ENCODE results near the gene ST6GAL1. TPM values are rescaled to one million over a fixed set of nuclear protein-coding genes. Genes with fewer than 3 reads are reported as not detected.
A peak's percentile ranks its signal among the peaks of the same experiment; 100 is the strongest.

Gene ST6GAL1
- total RNA-seq, 1 experiment from 2014 or later: 74.2 TPM

DNA sequence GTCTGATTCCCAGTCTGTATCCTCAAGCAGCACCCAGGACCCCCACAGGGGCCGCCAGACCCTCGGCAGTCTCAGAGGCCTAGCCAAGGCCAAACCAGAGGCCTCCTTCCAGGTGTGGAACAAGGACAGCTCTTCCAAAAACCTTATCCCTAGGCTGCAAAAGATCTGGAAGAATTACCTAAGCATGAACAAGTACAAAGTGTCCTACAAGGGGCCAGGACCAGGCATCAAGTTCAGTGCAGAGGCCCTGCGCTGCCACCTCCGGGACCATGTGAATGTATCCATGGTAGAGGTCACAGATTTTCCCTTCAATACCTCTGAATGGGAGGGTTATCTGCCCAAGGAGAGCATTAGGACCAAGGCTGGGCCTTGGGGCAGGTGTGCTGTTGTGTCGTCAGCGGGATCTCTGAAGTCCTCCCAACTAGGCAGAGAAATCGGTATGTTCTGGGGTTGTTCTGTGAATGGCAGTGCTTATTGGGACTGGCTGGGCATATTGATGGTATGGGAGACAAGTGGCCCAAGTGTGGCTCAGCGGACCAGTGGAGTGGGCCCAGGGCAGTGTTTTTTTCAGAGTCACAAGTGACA is 112.6 kb downstream of the ST6GAL1 start:
- no peak for DNase-seq (ENCODE audit: low spot score)
- CTCF ChIA-PET: no interaction called here
- POLR2A ChIA-PET (ENCODE audit: low non-redundant PET): no interaction called here
- no TSS peak for BruUV-seq (replicated peaks)
- TF ChIP-seq, protein P1, sequence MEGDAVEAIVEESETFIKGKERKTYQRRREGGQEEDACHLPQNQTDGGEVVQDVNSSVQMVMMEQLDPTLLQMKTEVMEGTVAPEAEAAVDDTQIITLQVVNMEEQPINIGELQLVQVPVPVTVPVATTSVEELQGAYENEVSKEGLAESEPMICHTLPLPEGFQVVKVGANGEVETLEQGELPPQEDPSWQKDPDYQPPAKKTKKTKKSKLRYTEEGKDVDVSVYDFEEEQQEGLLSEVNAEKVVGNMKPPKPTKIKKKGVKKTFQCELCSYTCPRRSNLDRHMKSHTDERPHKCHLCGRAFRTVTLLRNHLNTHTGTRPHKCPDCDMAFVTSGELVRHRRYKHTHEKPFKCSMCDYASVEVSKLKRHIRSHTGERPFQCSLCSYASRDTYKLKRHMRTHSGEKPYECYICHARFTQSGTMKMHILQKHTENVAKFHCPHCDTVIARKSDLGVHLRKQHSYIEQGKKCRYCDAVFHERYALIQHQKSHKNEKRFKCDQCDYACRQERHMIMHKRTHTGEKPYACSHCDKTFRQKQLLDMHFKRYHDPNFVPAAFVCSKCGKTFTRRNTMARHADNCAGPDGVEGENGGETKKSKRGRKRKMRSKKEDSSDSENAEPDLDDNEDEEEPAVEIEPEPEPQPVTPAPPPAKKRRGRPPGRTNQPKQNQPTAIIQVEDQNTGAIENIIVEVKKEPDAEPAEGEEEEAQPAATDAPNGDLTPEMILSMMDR (conservative IDR thresholded peaks at IDR 0.05; ENCODE audit: low read depth, low read length): no peak
- TF ChIP-seq EZH2 (IDR thresholded peaks at IDR 0.05; ENCODE audit: borderline replicate concordance, low read depth, low read length, poor library complexity, severe bottlenecking): no peak
- no peak overlapping the region for H3K4me3 ChIP-seq (ENCODE audit: low read depth, low read length, poor library complexity, severe bottlenecking)
- H3K36me3 ChIP-seq (ENCODE audit: insufficient read depth, low read length, poor library complexity, severe bottlenecking): peaks cover 33% of the 10 kb centered on the region
- peak overlapping the region; percentile 13 for H3K27ac ChIP-seq (ENCODE audit: low read depth, low read length, poor library complexity, severe bottlenecking)
- no peaks in the 10 kb centered on the region for H3K27me3 ChIP-seq (replicated peaks; ENCODE audit: insufficient read depth, low read depth, low read length, poor library complexity)
- H3K4me1 ChIP-seq (ENCODE audit: insufficient read depth, low read length, poor library complexity, severe bottlenecking): peaks cover 14% of the 10 kb centered on the region
- no peaks in the 10 kb centered on the region for H3K9me3 ChIP-seq (ENCODE audit: low read depth, low read length, poor library complexity, severe bottlenecking)
- intact Hi-C loops (cut with micrococcal nuclease; ENCODE audit: unreplicated experiment): no loop called here

DNA sequence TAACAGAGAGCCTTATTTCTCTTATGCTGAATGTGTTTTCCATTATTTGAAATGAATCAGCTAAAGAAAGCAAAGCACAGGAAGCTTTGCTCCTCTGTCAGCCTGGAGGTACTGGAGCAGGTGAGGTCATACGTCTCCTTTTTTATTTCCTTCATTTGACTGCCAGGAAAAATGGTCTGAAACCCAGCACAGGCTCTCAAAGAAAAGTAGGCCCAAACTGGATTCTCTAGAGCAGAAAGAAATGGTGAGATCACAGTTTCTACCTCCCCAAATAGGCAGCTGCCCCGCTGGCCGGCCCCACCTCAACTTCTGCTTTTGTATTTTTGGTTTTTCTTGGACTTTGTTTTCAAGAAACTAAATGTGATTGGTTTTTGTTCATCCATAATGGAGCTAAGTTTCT is 113.9 kb downstream of the ST6GAL1 start:
- intact Hi-C loops (cut with micrococcal nuclease; ENCODE audit: unreplicated experiment): no loop called here
- TF ChIP-seq, protein P1 (conservative IDR thresholded peaks at IDR 0.05; ENCODE audit: low read depth, low read length): no peak
- no peak for TF ChIP-seq EZH2 (IDR thresholded peaks at IDR 0.05; ENCODE audit: borderline replicate concordance, low read depth, low read length, poor library complexity, severe bottlenecking)
- no peaks in the 10 kb centered on the region for H3K27me3 ChIP-seq (replicated peaks; ENCODE audit: insufficient read depth, low read depth, low read length, poor library complexity)
- no peak overlapping the region for H3K4me3 ChIP-seq (ENCODE audit: low read depth, low read length, poor library complexity, severe bottlenecking)
- H3K9me3 ChIP-seq (ENCODE audit: low read depth, low read length, poor library complexity, severe bottlenecking): no peaks in the 10 kb centered on the region
- no peak for DNase-seq (ENCODE audit: low spot score)
- BruUV-seq (replicated peaks): no TSS peak
- ChIA-PET POLR2A (ENCODE audit: low non-redundant PET) (no interaction called here), CTCF (no interaction called here)
- no peak overlapping the region for H3K27ac ChIP-seq (ENCODE audit: low read depth, low read length, poor library complexity, severe bottlenecking)
- peaks cover 33% of the 10 kb centered on the region for H3K36me3 ChIP-seq (ENCODE audit: insufficient read depth, low read length, poor library complexity, severe bottlenecking)
- H3K4me1 ChIP-seq (ENCODE audit: insufficient read depth, low read length, poor library complexity, severe bottlenecking): peaks cover 14% of the 10 kb centered on the region

DNA sequence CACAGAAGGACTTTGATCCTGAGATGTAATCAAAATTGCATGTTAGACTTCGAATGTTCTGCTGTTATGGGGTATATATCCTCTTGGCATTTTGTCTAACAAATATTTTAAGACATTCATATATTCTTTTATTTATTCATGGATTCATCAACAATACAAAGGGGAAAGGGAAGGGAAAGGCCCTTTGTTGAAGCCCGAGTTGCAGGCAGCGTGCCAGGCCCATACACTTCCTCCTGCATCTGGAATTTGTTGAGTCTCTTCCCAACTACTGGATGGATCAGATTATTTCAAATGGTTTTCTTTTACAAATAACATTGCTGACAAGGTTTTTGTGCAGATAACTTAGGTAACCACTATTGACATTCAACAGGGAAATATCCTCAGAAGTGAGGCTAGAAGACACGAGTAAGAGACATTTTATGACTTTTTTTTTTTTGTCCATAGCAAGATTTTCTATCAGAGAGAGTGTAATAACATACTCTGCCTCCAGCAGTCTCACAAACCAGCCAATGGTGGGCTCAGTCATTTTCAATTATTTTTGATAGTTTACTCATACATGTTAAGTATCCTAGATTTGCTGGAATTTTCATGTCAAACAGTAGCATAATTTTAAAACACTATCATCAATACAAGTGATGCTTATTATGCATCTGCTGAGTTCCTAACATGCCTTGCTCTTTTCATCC is 114.7 kb downstream of the ST6GAL1 start:
- Histone ChIP-seq H3K9me3 (ENCODE audit: low read depth, low read length, poor library complexity, severe bottlenecking) (no peaks in the 10 kb centered on the region), H3K4me1 (ENCODE audit: insufficient read depth, low read length, poor library complexity, severe bottlenecking) (peaks cover 14% of the 10 kb centered on the region), H3K27me3 (replicated peaks; ENCODE audit: insufficient read depth, low read depth, low read length, poor library complexity) (no peaks in the 10 kb centered on the region), H3K27ac (ENCODE audit: low read depth, low read length, poor library complexity, severe bottlenecking) (no peak overlapping the region), H3K4me3 (ENCODE audit: low read depth, low read length, poor library complexity, severe bottlenecking) (no peak overlapping the region), H3K36me3 (ENCODE audit: insufficient read depth, low read length, poor library complexity, severe bottlenecking) (peaks cover 27% of the 10 kb centered on the region)
- ChIA-PET POLR2A (ENCODE audit: low non-redundant PET) (no interaction called here), CTCF (no interaction called here)
- TF ChIP-seq EZH2 (IDR thresholded peaks at IDR 0.05; ENCODE audit: borderline replicate concordance, low read depth, low read length, poor library complexity, severe bottlenecking): no peak
- TF ChIP-seq, protein P1 (conservative IDR thresholded peaks at IDR 0.05; ENCODE audit: low read depth, low read length): peak; percentile 31; the same call in 1 of the 2 replicates
- DNase-seq (ENCODE audit: low spot score): peak; percentile 34
- no TSS peak for BruUV-seq (replicated peaks)
- intact Hi-C loops (cut with micrococcal nuclease; ENCODE audit: unreplicated experiment): no loop called here

All from A673 (cell line).